IMR-90 (cell line): ENCODE data around the gene AGBL3. TPM values are rescaled to one million over a fixed set of nuclear protein-coding genes. Genes with fewer than 3 reads are reported as not detected.

Source experiments
- ATAC-seq: fragments of 200-7000 bp; cut with Tn5 transposase; 2 replicates; pipeline ENCODE4 v1.9.1; 2020; ENCODE audit warnings: low read depth, mild to moderate bottlenecking, moderate library complexity
- BruUV-seq: library from RNA; stranded (reverse); fragments of 400-500 nt; replicated peaks from 2 replicates; lab custom pipeline; 2021; lab: Mats Ljungman, UMichigan
- CTCF ChIA-PET: fragments of 300-600 bp; formaldehyde crosslinking; extraction: SDS; loops from one replicate; lab custom pipeline; 2021; ENCODE audit warnings: antibody characterized with exemption; lab: Yijun Ruan, JAX
- POLR2A ChIA-PET: fragments of 300-600 bp; sonication (Branson Sonifier 250); formaldehyde crosslinking; loops from one replicate; lab custom pipeline; 2022; ENCODE audit warnings: antibody characterized with exemption; ENCODE audit not compliant: unreplicated experiment; lab: Charles Lee
- DNase-seq: peaks from one replicate; pipeline ENCODE4 v3.0.0; 2013
- H2AFZ ChIP-seq: replicated peaks from 2 replicates; pipeline ENCODE3; 2013; ENCODE audit warnings: low read length, mild to moderate bottlenecking; ENCODE audit not compliant: poor library complexity
- H2AK5ac ChIP-seq: 2 replicates; pipeline ENCODE4 v1.6.1; 2013; ENCODE audit warnings: low read depth, low read length, inconsistent platforms
- H2AK9ac ChIP-seq: replicated peaks from 2 replicates; pipeline ENCODE3; 2013; ENCODE audit warnings: mild to moderate bottlenecking, low read depth, low read length, moderate library complexity; ENCODE audit not compliant: poor library complexity
- H2BK120ac ChIP-seq: 2 replicates; pipeline ENCODE4 v1.6.1; 2013; ENCODE audit warnings: low read depth, low read length, inconsistent platforms
- H2BK15ac ChIP-seq: 3 replicates; pipeline ENCODE4 v1.6.1; 2013; ENCODE audit warnings: low read depth, low read length, inconsistent platforms
- H2BK20ac ChIP-seq: 2 replicates; pipeline ENCODE4 v1.6.1; 2013; ENCODE audit warnings: low read depth, mild to moderate bottlenecking, inconsistent platforms, low read length, moderate library complexity
- H2BK5ac ChIP-seq: 2 replicates; pipeline ENCODE4 v1.6.1; 2013; ENCODE audit warnings: mild to moderate bottlenecking, low read depth, low read length, inconsistent platforms; ENCODE audit not compliant: poor library complexity, severe bottlenecking
- H3K14ac ChIP-seq: replicated peaks from 2 replicates; pipeline ENCODE4 v1.6.1; 2013; ENCODE audit warnings: low read depth, low read length, inconsistent platforms
- H3K18ac ChIP-seq: 2 replicates; pipeline ENCODE4 v1.6.1; 2013; ENCODE audit warnings: low read depth, low read length, control low read depth
- H3K23ac ChIP-seq: 2 replicates; pipeline ENCODE4 v1.6.1; 2013; ENCODE audit warnings: low read depth, low read length, inconsistent platforms
- H3K27ac ChIP-seq: 2 replicates; pipeline ENCODE4 v1.5.1; 2013; ENCODE audit warnings: mild to moderate bottlenecking, control low read depth, low read length; ENCODE audit not compliant: insufficient read depth
- H3K27me3 ChIP-seq: 2 replicates; pipeline ENCODE4 v1.6.1; 2013; ENCODE audit warnings: low read length; ENCODE audit not compliant: control insufficient read depth, insufficient read depth
- H3K36me3 ChIP-seq: 2 replicates; pipeline ENCODE4 v1.6.1; 2013; ENCODE audit warnings: low read length, mixed read lengths; ENCODE audit not compliant: control insufficient read depth, insufficient read depth
- H3K4ac ChIP-seq: 2 replicates; pipeline ENCODE4 v1.6.1; 2013; ENCODE audit warnings: low read depth, low read length, inconsistent platforms
- H3K4me1 ChIP-seq: 2 replicates; pipeline ENCODE4 v1.6.1; 2013; ENCODE audit warnings: low read length, mixed read lengths; ENCODE audit not compliant: control insufficient read depth, insufficient read depth
- H3K4me2 ChIP-seq: 2 replicates; pipeline ENCODE4 v1.6.1; 2013; ENCODE audit warnings: low read depth, mild to moderate bottlenecking, control low read depth, low read length, moderate library complexity
- H3K4me3 ChIP-seq: 2 replicates; pipeline ENCODE4 v1.5.1; 2013; ENCODE audit warnings: low read depth, mild to moderate bottlenecking, control low read depth, low read length, moderate library complexity; ENCODE audit not compliant: insufficient read depth
- H3K56ac ChIP-seq: 2 replicates; pipeline ENCODE4 v1.6.1; 2013; ENCODE audit warnings: low read length, inconsistent platforms; ENCODE audit not compliant: insufficient read depth; ENCODE audit errors: extremely low read depth
- H3K79me1 ChIP-seq, 2 experiments: 2 replicates each; pipeline ENCODE4 v1.6.1; 2013; ENCODE audit warnings: low read length in 2 of 2, inconsistent platforms in 1 of 2, low read depth in 1 of 2
- H3K9ac ChIP-seq: 2 replicates; pipeline ENCODE4 v1.6.1; 2013; ENCODE audit warnings: low read depth, low read length, control low read depth
- H3K9me1 ChIP-seq: 2 replicates; pipeline ENCODE4 v1.6.1; 2013; ENCODE audit warnings: low read length, inconsistent platforms; ENCODE audit not compliant: insufficient read depth
- H3K9me3 ChIP-seq: 2 replicates; pipeline ENCODE4 v1.6.1; 2013; ENCODE audit warnings: low read length; ENCODE audit not compliant: control insufficient read depth, insufficient read depth
- H4K20me1 ChIP-seq: 2 replicates; pipeline ENCODE4 v1.6.1; 2013; ENCODE audit warnings: low read length, inconsistent platforms; ENCODE audit not compliant: insufficient read depth
- H4K5ac ChIP-seq: 2 replicates; pipeline ENCODE4 v1.6.1; 2013; ENCODE audit warnings: mild to moderate bottlenecking, low read depth, low read length, control low read depth
- H4K8ac ChIP-seq, 2 experiments: 2 replicates each; pipeline ENCODE4 v1.6.1; 2013; ENCODE audit warnings: low read depth in 2 of 2, low read length in 2 of 2, control low read depth in 1 of 2, inconsistent platforms in 1 of 2
- H4K91ac ChIP-seq: 2 replicates; pipeline ENCODE4 v1.6.1; 2013; ENCODE audit warnings: low read depth, low read length, inconsistent platforms; ENCODE audit not compliant: insufficient read depth
- BHLHE40 ChIP-seq: fragments of 150-350 bp; IDR thresholded peaks from 2 replicates; pipeline ENCODE4 v1.6.1; 2016; ENCODE audit warnings: mild to moderate bottlenecking, low read depth, low read length
- CEBPB ChIP-seq: IDR thresholded peaks from 2 replicates; pipeline ENCODE4 v1.6.1; 2012; ENCODE audit warnings: low read depth, low read length, improper control_type of control experiment
- CHD1 ChIP-seq: IDR thresholded peaks from 2 replicates; pipeline ENCODE4 v1.6.1; 2012; ENCODE audit warnings: low read depth, low read length, improper control_type of control experiment
- CTCF ChIP-seq: conservative IDR thresholded peaks from 2 replicates; pipeline ENCODE4 v1.5.1; 2012; ENCODE audit warnings: mild to moderate bottlenecking, low read depth, low read length, improper control_type of control experiment
- ELK1 ChIP-seq: fragments of 150-350 bp; IDR thresholded peaks from 2 replicates; pipeline ENCODE4 v1.6.1; 2016; ENCODE audit warnings: low read depth, mild to moderate bottlenecking, low read length, moderate library complexity, borderline replicate concordance
- FOS ChIP-seq: fragments of 150-350 bp; IDR thresholded peaks from 2 replicates; pipeline ENCODE4 v1.6.1; 2016; ENCODE audit warnings: low read depth, low read length
- MAFK ChIP-seq: IDR thresholded peaks from 2 replicates; pipeline ENCODE4 v1.6.1; 2012; ENCODE audit warnings: low read depth, low read length, improper control_type of control experiment
- MAZ ChIP-seq: IDR thresholded peaks from 2 replicates; pipeline ENCODE4 v1.6.1; 2012; ENCODE audit warnings: low read depth, mild to moderate bottlenecking, low read length, improper control_type of control experiment, moderate library complexity, borderline replicate concordance
- MXI1 ChIP-seq: IDR thresholded peaks from 2 replicates; pipeline ENCODE4 v1.6.1; 2012; ENCODE audit warnings: low read depth, mild to moderate bottlenecking, low read length, moderate library complexity, borderline replicate concordance
- NFE2L2 ChIP-seq: fragments of 150-350 bp; IDR thresholded peaks from 2 replicates; pipeline ENCODE4 v1.6.1; 2016; ENCODE audit warnings: low read depth, mild to moderate bottlenecking, low read length
- POLR2A ChIP-seq: IDR thresholded peaks from 2 replicates; pipeline ENCODE4 v1.6.1; 2012; ENCODE audit warnings: mild to moderate bottlenecking, low read depth, low read length
- RAD21 ChIP-seq: IDR thresholded peaks from 2 replicates; pipeline ENCODE4 v1.6.1; 2012; ENCODE audit warnings: low read length, improper control_type of control experiment
- RCOR1 ChIP-seq: IDR thresholded peaks from 2 replicates; pipeline ENCODE4 v1.6.1; 2012; ENCODE audit warnings: mild to moderate bottlenecking, low read length, improper control_type of control experiment; ENCODE audit not compliant: insufficient replicate concordance
- RFX5 ChIP-seq: IDR thresholded peaks from 2 replicates; pipeline ENCODE4 v1.8.0; 2012; ENCODE audit warnings: low read depth, mild to moderate bottlenecking, low read length, moderate library complexity
- SMC3 ChIP-seq: fragments of 150-350 bp; IDR thresholded peaks from 2 replicates; pipeline ENCODE4 v1.6.1; 2016; ENCODE audit warnings: low read depth, mild to moderate bottlenecking, antibody characterized with exemption, low read length, moderate library complexity
- USF2 ChIP-seq: fragments of 150-350 bp; IDR thresholded peaks from 2 replicates; pipeline ENCODE4 v1.6.1; 2017; ENCODE audit warnings: mild to moderate bottlenecking, antibody characterized with exemption, low read length, low read depth
- dilution Hi-C: fragments of 300-500 bp; cut with HindIII; formaldehyde crosslinking; loops from one replicate; pipeline ENCODE4 v1.14.3; 2018; ENCODE audit warnings: low sequenced_read_pairs; ENCODE audit not compliant: unreplicated experiment
- in situ Hi-C: fragments of 300-500 bp; cut with MboI; formaldehyde crosslinking; loops from 3 replicates; pipeline ENCODE4 v1.14.3; 2019; ENCODE audit warnings: low sequenced_read_pairs, inconsistent platforms, mixed read lengths
- intact Hi-C: fragments of 100-400 bp; cut with micrococcal nuclease; formaldehyde crosslinking; loops from 2 replicates; pipeline ENCODE4 v1.10.0; 2022
- polyA plus RNA-seq, 3 experiments: library from polyadenylated mRNA; depleted of rRNA; stranded (reverse); fragments of >200 nt; gene quantifications; 2 replicates each; pipeline ENCODE4 v1.2.3, GENCODE V29; 2012; ENCODE audit warnings: low replicate concordance in 1 of 3
- total RNA-seq: library from RNA; depleted of rRNA; stranded (reverse); fragments of >200 nt; gene quantifications from 2 replicates; pipeline ENCODE4 v1.2.3, GENCODE V29; 2012

AGBL3 gene
- total and polyA plus RNA-seq, 2 of the 4 experiments (the other 2 are of a cell fraction) = 0.18 to 0.65 TPM

GRCh38 chr7:135012229-135012628, 25.9 kb downstream of the AGBL3 start:
- Histone ChIP-seq H3K4me1 (no peaks in the 10 kb centered on the region), H3K9ac (no peak overlapping the region), H2AK5ac (no peak overlapping the region), H3K27ac (no peak overlapping the region), H2AK9ac (no peak overlapping the region), H4K5ac (no peak overlapping the region), H3K9me1 (no peaks in the 10 kb centered on the region), H3K4me3 (no peak overlapping the region), H3K4ac (no peak overlapping the region), H3K14ac (no peak overlapping the region), H4K8ac (no peak overlapping the region), H3K79me1 (no peaks in the 10 kb centered on the region), H3K18ac (no peak overlapping the region), H3K4me2 (no peak overlapping the region), H2BK15ac (no peak overlapping the region), H2BK120ac (no peak overlapping the region), H2BK5ac (no peak overlapping the region), H3K56ac (no peak overlapping the region), H4K91ac (no peak overlapping the region), H4K20me1 (no peaks in the 10 kb centered on the region), H3K23ac (no peak overlapping the region), H2AFZ (no peak overlapping the region), H3K9me3 (no peaks in the 10 kb centered on the region), H2BK20ac (no peak overlapping the region), H3K27me3 (no peaks in the 10 kb centered on the region), H3K36me3 (no peaks in the 10 kb centered on the region)
- BruUV-seq = no TSS peak
- in situ Hi-C loops = no loop called here
- dilution Hi-C loops = no loop called here
- CTCF ChIA-PET = interaction anchor here (0.6 kb wide), 1 partner anchor 9 kb away, joined by 3 read pairs; no protein-coding TSS in a partner anchor
- TF ChIP-seq MXI1 (no peak), ELK1 (no peak), FOS (no peak), BHLHE40 (no peak), RAD21 (no peak), CHD1 (no peak), MAFK (no peak), SMC3 (no peak), CEBPB (no peak), RFX5 (no peak), MAZ (no peak), POLR2A (no peak), RCOR1 (no peak), NFE2L2 (no peak), USF2 (no peak), CTCF (no peak)
- intact Hi-C loops = no loop called here
- ATAC-seq (no peak), DNase-seq (no peak)
- POLR2A ChIA-PET = no interaction called here
